Measurements from ENCODE around the gene ARRDC1.
A peak's percentile ranks its signal among the peaks of the same experiment; 100 is the strongest.

ARRDC1 gene

DNA sequence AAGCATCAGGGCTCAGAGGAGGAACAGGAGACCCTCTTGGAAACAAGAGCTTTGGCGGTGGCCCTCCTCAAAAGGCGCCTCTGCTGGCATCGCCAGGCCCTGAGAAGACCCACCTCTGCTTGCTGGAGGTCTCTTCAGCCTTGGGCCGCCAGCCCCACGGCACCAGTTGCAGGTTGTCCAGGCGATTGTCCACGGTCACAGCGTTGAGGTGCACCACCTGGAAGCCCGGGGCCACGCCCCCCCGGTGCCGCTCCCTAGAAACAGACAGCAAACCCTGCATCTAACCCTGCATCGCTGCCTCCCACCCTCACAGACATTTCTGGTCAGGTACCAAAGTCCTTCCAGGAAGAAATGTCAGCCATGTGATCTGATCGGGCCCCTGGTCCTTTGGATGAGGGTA lies 18.6 kb upstream of the ARRDC1 start:
- Histone ChIP-seq H4K20me1 (ENCODE audit: insufficient read depth, low read length) (no peaks in the 10 kb centered on the region), H3K4me3 (ENCODE audit: low read depth, low read length, poor library complexity, severe bottlenecking) (no peak overlapping the region), H2AFZ (ENCODE audit: low read length) (no peak overlapping the region), H3K4me1 (ENCODE audit: insufficient read depth, low read length, severe bottlenecking) (peaks cover 19% of the 10 kb centered on the region), H3K4me2 (ENCODE audit: low read length) (no peak overlapping the region), H3K36me3 (ENCODE audit: insufficient read depth, low read length) (peaks cover 71% of the 10 kb centered on the region), H3K27me3 (ENCODE audit: insufficient read depth, low read length) (no peaks in the 10 kb centered on the region; the same call in 1 of the 2 replicates), H3F3A (ENCODE audit: insufficient read depth, low read length) (no peaks in the 10 kb centered on the region), H3K9me3 (ENCODE audit: low read length) (no peaks in the 10 kb centered on the region), H3K9me2 (ENCODE audit: low read depth, low read length) (no peaks in the 10 kb centered on the region), H3K9ac (ENCODE audit: low read length) (no peak overlapping the region), H3K79me2 (ENCODE audit: insufficient read depth, low read length) (no peaks in the 10 kb centered on the region; the same call in 1 of the 2 replicates), H3K27ac (ENCODE audit: low read depth, low read length, poor library complexity, severe bottlenecking) (no peak overlapping the region)
- TF ChIP-seq, protein P1, sequence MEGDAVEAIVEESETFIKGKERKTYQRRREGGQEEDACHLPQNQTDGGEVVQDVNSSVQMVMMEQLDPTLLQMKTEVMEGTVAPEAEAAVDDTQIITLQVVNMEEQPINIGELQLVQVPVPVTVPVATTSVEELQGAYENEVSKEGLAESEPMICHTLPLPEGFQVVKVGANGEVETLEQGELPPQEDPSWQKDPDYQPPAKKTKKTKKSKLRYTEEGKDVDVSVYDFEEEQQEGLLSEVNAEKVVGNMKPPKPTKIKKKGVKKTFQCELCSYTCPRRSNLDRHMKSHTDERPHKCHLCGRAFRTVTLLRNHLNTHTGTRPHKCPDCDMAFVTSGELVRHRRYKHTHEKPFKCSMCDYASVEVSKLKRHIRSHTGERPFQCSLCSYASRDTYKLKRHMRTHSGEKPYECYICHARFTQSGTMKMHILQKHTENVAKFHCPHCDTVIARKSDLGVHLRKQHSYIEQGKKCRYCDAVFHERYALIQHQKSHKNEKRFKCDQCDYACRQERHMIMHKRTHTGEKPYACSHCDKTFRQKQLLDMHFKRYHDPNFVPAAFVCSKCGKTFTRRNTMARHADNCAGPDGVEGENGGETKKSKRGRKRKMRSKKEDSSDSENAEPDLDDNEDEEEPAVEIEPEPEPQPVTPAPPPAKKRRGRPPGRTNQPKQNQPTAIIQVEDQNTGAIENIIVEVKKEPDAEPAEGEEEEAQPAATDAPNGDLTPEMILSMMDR (IDR thresholded peaks at IDR 0.05; ENCODE audit: low read length): no peak
- TF ChIP-seq EZH2 (IDR thresholded peaks at IDR 0.05; ENCODE audit: borderline replicate concordance, low read length): no peak

DNA sequence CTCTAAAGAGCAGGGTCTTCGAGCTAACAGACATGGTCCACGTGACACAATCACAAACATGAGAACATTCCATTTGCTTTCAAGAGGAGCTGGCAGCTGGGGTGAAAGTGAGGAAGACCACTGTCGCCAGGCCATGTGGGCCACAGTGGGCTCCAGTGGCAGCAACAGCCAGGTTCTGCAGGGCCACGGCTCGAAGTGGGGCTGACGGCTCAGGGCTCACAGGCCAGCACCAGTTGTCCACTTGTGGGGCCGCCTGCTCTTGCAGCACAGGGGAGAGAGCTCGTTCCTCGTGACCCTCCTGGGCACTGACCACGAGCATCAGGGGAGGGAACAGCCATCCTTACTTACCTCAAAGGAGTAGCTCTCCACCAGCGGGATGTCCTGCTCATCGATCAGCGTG lies 17.2 kb upstream of the ARRDC1 start:
- H3K4me2 ChIP-seq (ENCODE audit: low read length): no peak overlapping the region
- no peak overlapping the region; the same call in 1 of the 2 replicates for H3K9ac ChIP-seq (ENCODE audit: low read length)
- no peaks in the 10 kb centered on the region; the same call in 1 of the 2 replicates for H3K79me2 ChIP-seq (ENCODE audit: insufficient read depth, low read length)

DNA sequence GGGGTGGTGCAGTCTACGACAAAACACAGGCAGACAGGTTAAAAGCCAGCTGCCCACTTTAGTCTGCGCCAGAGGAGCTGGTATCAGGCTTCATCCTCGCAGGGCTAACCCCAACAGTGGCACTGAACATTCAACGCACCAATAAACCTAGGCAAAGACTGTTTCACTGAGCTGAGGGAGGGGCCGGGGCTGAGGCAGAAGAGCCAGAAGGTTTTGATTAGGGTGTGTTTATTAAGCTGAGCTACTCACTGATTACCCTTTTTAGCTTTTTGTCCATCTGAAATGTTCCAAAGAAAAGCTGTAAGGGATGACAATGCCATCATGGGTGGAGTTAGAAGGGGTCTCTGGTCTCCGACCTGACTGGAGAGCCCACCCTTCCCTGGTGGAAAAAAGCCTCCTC lies 16.6 kb upstream of the ARRDC1 start:
- H3K27ac ChIP-seq (ENCODE audit: low read depth, low read length, poor library complexity, severe bottlenecking): peak overlapping the region; percentile 41

More for the DNA sequence above, 17.2 kb upstream of the ARRDC1 start:
- no peaks in the 10 kb centered on the region for H4K20me1 ChIP-seq (ENCODE audit: insufficient read depth, low read length)
- peaks cover 24% of the 10 kb centered on the region for H3K4me1 ChIP-seq (ENCODE audit: insufficient read depth, low read length, severe bottlenecking)
- no peak overlapping the region for H3K4me3 ChIP-seq (ENCODE audit: low read depth, low read length, poor library complexity, severe bottlenecking)
- H3K27ac ChIP-seq (ENCODE audit: low read depth, low read length, poor library complexity, severe bottlenecking): peak overlapping the region; percentile 41
- no peak overlapping the region for H2AFZ ChIP-seq (ENCODE audit: low read length)
- H3K36me3 ChIP-seq (ENCODE audit: insufficient read depth, low read length): peaks cover 57% of the 10 kb centered on the region
- no peaks in the 10 kb centered on the region for H3K9me3 ChIP-seq (ENCODE audit: low read length)
- no peak for TF ChIP-seq EZH2 (IDR thresholded peaks at IDR 0.05; ENCODE audit: borderline replicate concordance, low read length)
- TF ChIP-seq, protein P1 (IDR thresholded peaks at IDR 0.05; ENCODE audit: low read length): no peak
- H3K9me2 ChIP-seq (ENCODE audit: low read depth, low read length): no peaks in the 10 kb centered on the region
- H3K27me3 ChIP-seq (ENCODE audit: insufficient read depth, low read length): no peaks in the 10 kb centered on the region; the same call in 1 of the 2 replicates
- H3F3A ChIP-seq (ENCODE audit: insufficient read depth, low read length): no peaks in the 10 kb centered on the region

More for the DNA sequence above, 16.6 kb upstream of the ARRDC1 start:
- no peaks in the 10 kb centered on the region; the same call in 1 of the 2 replicates for H3K27me3 ChIP-seq (ENCODE audit: insufficient read depth, low read length)
- H3K9me2 ChIP-seq (ENCODE audit: low read depth, low read length): no peaks in the 10 kb centered on the region
- TF ChIP-seq EZH2 (IDR thresholded peaks at IDR 0.05; ENCODE audit: borderline replicate concordance, low read length): no peak
- TF ChIP-seq, protein P1 (IDR thresholded peaks at IDR 0.05; ENCODE audit: low read length): no peak
- H3K36me3 ChIP-seq (ENCODE audit: insufficient read depth, low read length): peaks cover 51% of the 10 kb centered on the region
- H2AFZ ChIP-seq (ENCODE audit: low read length): no peak overlapping the region
- peaks cover 24% of the 10 kb centered on the region for H3K4me1 ChIP-seq (ENCODE audit: insufficient read depth, low read length, severe bottlenecking)
- peak overlapping the region; percentile 88 for H3K4me3 ChIP-seq (ENCODE audit: low read depth, low read length, poor library complexity, severe bottlenecking)
- H3K4me2 ChIP-seq (ENCODE audit: low read length): peak overlapping the region; percentile 94
- no peaks in the 10 kb centered on the region for H3K9me3 ChIP-seq (ENCODE audit: low read length)
- peak overlapping the region; percentile 85 for H3K9ac ChIP-seq (ENCODE audit: low read length)
- no peaks in the 10 kb centered on the region for H4K20me1 ChIP-seq (ENCODE audit: insufficient read depth, low read length)
- no peaks in the 10 kb centered on the region; the same call in 1 of the 2 replicates for H3K79me2 ChIP-seq (ENCODE audit: insufficient read depth, low read length)
- no peaks in the 10 kb centered on the region for H3F3A ChIP-seq (ENCODE audit: insufficient read depth, low read length)
